Cardiac fibroblast (primary cell): ENCODE data around the gene STRBP.

ENCODE experiments used
- DNase-seq, 2 donors: peaks; one replicate each; pipeline versions ENCODE4 v3.0.0 to v3.0.0-alpha.2; 2010; ENCODE audit warnings: low read depth in 2 of 2
- H3K4me3 ChIP-seq, 2 donors: replicated peaks in 1 of 2; 1 replicate in 1 of 2; 2 replicates in 1 of 2; pipeline ENCODE4 v1.5.1; 2011; ENCODE audit warnings: low read depth in 2 of 2, low read length in 2 of 2, mild to moderate bottlenecking in 2 of 2, moderate library complexity in 1 of 2
- TF ChIP-seq, protein P1 (sequence below): IDR thresholded peaks from one replicate; pipeline ENCODE4 v1.5.1; 2011; ENCODE audit warnings: low read depth, mild to moderate bottlenecking, low read length, inconsistent platforms

The STRBP gene

DNA sequence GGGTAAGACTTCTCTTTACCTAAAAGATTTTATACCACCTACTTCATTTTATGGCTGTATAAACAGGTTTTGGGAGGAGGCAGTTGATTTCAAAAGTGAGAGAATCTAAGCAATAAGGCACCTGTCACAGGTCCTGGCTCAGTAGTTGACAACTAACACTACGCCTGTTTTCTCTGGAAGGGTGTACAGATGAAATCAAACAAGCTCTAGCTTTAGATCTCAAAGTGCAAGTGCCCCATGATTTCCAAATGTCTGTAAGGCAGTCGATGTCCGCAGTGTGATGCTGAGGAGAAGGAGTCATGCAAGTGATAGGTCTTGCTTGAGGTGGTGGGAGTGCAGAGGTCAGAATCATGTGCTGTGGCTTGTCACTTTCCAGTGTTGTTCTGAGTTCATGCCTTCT lies 168.8 kb downstream of the STRBP start:
- H3K4me3 ChIP-seq, result no peak overlapping the region
- TF ChIP-seq, protein P1, sequence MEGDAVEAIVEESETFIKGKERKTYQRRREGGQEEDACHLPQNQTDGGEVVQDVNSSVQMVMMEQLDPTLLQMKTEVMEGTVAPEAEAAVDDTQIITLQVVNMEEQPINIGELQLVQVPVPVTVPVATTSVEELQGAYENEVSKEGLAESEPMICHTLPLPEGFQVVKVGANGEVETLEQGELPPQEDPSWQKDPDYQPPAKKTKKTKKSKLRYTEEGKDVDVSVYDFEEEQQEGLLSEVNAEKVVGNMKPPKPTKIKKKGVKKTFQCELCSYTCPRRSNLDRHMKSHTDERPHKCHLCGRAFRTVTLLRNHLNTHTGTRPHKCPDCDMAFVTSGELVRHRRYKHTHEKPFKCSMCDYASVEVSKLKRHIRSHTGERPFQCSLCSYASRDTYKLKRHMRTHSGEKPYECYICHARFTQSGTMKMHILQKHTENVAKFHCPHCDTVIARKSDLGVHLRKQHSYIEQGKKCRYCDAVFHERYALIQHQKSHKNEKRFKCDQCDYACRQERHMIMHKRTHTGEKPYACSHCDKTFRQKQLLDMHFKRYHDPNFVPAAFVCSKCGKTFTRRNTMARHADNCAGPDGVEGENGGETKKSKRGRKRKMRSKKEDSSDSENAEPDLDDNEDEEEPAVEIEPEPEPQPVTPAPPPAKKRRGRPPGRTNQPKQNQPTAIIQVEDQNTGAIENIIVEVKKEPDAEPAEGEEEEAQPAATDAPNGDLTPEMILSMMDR, result no peak
- no peak for DNase-seq

DNA sequence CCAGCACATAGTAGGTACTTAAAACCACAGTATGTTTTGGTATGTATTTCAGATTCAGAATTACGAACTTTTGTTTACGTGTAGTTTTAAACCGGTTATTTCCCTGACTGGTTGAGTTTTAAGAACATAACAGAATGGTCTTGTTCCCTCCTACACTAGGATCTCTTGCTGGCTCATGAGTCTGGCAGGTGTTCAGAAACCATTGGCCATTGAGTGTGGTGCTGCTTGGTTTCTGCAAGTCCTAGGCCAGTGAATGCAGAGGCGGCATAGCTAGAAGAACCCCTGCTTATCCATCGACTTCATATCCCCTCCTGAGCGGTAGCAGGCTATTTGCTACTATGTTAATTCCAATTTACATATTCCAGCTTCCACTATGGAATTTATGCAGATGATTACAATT lies 169.3 kb downstream of the STRBP start:
- no peak overlapping the region for H3K4me3 ChIP-seq
- no peak for DNase-seq
- TF ChIP-seq, protein P1, result no peak

DNA sequence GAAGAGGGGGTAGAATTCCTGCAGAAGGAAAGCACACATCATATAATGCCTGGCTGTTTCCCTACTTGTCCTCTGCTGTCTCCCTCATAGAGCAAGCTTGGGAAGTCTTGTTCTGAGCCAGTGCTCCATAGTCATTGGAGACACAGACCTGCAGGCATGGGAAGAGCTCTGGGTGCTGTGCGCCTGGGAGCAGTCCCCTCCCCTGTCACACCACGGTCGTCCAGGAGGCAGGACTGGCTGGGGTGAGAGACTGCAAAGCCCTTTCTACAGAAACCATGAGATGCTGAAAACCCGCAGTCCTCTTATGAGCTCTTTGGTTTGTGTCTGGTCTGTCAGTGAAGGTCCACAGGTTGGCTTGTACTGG lies 170.3 kb downstream of the STRBP start:
- no peak overlapping the region for H3K4me3 ChIP-seq
- no peak for DNase-seq
- TF ChIP-seq, protein P1, result no peak

DNA sequence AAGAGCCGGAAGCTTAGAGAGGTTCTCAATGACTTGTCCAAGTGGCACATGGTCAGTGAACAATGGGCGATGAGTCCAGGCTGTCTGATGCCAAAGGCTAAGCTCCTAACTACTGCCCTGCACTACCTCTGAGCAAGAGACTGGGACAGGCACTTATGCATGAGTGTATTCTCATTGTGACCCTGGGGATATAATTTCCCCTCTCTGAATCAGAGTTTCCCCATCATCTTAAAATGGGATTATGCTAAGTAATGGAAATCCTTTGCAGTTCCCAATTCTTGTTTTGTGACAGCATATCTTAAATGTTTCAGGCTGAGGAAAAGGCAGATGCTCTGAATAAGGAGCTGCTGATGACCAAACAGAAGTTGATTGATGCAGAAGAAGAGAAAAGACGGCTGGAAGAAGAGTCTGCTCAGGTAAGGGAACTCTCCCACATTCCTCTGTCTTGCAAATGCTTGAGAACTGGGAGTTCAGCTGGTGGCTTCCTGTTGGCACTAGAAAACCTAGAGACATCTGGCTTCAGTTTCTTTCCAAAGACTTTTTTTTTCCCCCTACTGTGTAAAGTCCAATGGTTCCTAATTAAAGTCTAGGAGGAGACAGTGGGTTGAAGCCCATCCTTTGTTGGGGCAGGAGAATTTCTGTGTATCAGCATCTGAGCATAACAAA lies 170.8 kb downstream of the STRBP start:
- DNase-seq, result no peak
- no peak overlapping the region for H3K4me3 ChIP-seq
- TF ChIP-seq, protein P1, result no peak

DNA sequence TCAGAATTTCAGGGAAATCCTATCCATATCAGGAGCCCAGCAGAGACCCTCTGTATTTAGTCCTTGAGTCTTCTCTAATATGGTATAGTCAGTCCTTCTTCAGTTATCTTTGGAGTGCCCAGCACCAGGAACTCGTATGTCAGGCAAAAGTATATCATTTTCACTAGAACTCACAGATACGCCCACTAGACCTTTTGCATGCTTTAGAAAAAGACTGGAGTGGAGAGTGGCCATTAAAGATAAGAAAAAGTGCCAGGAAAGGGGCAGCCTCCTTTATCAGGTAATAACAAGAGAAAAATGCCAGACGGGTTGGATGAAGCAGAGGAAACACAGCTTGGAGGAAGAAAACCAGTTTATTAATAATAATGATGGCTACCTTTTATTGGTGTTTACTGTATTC lies 171.4 kb downstream of the STRBP start:
- no peak for DNase-seq
- no peak overlapping the region for H3K4me3 ChIP-seq
- TF ChIP-seq, protein P1, result no peak

DNA sequence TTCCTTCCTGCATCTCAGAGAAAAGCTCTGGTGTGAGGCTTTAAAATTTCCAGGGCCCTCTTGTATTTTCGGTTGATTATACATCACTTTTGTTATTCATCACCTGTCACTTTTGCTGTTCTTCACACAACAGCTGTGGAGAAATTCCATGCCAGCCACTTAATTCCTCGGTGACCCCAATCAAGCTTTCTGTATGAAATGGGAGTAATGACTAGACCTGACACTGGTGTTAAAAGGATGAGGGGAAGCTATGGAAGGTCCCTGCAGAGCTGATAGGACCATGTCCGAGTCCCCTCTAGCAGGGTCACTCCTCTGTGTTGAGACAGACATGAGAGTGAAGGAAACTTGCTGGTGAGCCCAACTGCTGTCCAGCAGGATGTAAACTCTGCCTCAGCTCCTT lies 175.2 kb downstream of the STRBP start:
- no peak overlapping the region for H3K4me3 ChIP-seq
- no peak for DNase-seq
- TF ChIP-seq, protein P1, result no peak

DNA sequence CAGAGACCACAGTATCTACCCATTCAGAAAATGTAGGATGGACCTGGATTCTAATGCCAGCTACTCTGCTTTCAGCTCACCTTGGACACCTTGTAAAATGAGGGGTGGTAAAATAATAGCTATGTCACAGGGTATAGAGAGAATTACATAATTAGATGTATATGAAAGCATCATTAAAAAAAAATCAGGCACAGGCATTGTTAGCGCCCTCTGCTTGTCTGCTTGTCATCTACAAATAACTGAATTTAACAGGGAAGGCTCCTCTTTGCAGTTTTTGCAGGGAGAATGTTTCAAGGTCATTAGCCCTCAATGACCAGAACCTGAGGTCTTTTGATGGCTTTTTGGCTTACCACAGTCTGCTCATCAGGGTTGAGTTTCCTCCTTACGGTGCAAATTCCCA lies 176.9 kb downstream of the STRBP start:
- TF ChIP-seq, protein P1, result no peak
- DNase-seq, result no peak
- no peak overlapping the region for H3K4me3 ChIP-seq
